DMS 273 (cell line): ENCODE results near the gene FBXL7.
A peak's percentile ranks its signal among the peaks of the same experiment; 100 is the strongest.

Experiments used
- DNase-seq: peaks from one replicate; lab custom pipeline; 2025; ENCODE audit not compliant: unreplicated experiment; lab: John Stamatoyannopoulos, UW

Gene FBXL7

GRCh38 chr5:15929611-15930263 lies 429.8 kb downstream of the FBXL7 start:
- peak; percentile 86 for DNase-seq

- DNase-seq, result peak; percentile 27
Measured at GRCh38 chr5:15932066-15932465, 432.1 kb downstream of the FBXL7 start.

- peak; percentile 51 for DNase-seq
Measured at GRCh38 chr5:15933259-15934207, 433.6 kb downstream of the FBXL7 start.

GRCh38 chr5:15936505-15937245 lies 436.7 kb downstream of the FBXL7 start:
- no peak for DNase-seq

GRCh38 chr5:15937708-15938107 lies 437.7 kb downstream of the FBXL7 start:
- DNase-seq, result no peak

GRCh38 chr5:15938186-15938585 lies 438.2 kb downstream of the FBXL7 start:
- DNase-seq, result peak; percentile 23

GRCh38 chr5:15938961-15939360 lies 439.0 kb downstream of the FBXL7 start:
- DNase-seq, result no peak

- DNase-seq, result no peak
Measured at GRCh38 chr5:15940905-15941304, 440.9 kb downstream of the FBXL7 start.

- no peak for DNase-seq
Measured at GRCh38 chr5:15943487-15943886, 443.5 kb downstream of the FBXL7 start.

- DNase-seq, result no peak
Measured at GRCh38 chr5:15946026-15946425, 446.0 kb downstream of the FBXL7 start.

- DNase-seq, result no peak
Measured at GRCh38 chr5:15948190-15948589, 448.2 kb downstream of the FBXL7 start.

GRCh38 chr5:15951126-15951525 lies 451.1 kb downstream of the FBXL7 start:
- no peak for DNase-seq

- no peak for DNase-seq
Measured at GRCh38 chr5:15951550-15951949, 451.6 kb downstream of the FBXL7 start.

GRCh38 chr5:15956622-15957021 lies 456.6 kb downstream of the FBXL7 start:
- DNase-seq, result no peak

GRCh38 chr5:15957124-15957523 lies 457.1 kb downstream of the FBXL7 start:
- DNase-seq, result no peak

GRCh38 chr5:15959370-15960164 lies 459.6 kb downstream of the FBXL7 start:
- peak; percentile 68 for DNase-seq

- DNase-seq, result no peak
Measured at GRCh38 chr5:15966066-15966640, 466.2 kb downstream of the FBXL7 start.

- no peak for DNase-seq
Measured at GRCh38 chr5:15966651-15967050, 466.7 kb downstream of the FBXL7 start.

GRCh38 chr5:15968993-15969392 lies 469.0 kb downstream of the FBXL7 start:
- DNase-seq, result no peak

- DNase-seq, result no peak
Measured at GRCh38 chr5:15977851-15978250, 477.9 kb downstream of the FBXL7 start.
